Trophoblast cell (in vitro differentiated cells and primary cell): ENCODE results near the gene FHOD3.

Source experiments
- DNase-seq, 2 donors: peaks; one replicate each; pipeline ENCODE4 v3.0.0-alpha.2; 2016
- H2AFZ ChIP-seq: 2 replicates; pipeline ENCODE4 v1.6.1; 2013; ENCODE audit warnings: low read length, moderate library complexity, mild to moderate bottlenecking; ENCODE audit not compliant: insufficient read depth, poor library complexity
- H2AK5ac ChIP-seq: 2 replicates; pipeline ENCODE4 v1.6.1; 2013; ENCODE audit warnings: mild to moderate bottlenecking, low read length
- H2BK120ac ChIP-seq: 2 replicates; pipeline ENCODE4 v1.6.1; 2013; ENCODE audit warnings: low read length, mild to moderate bottlenecking, moderate library complexity; ENCODE audit not compliant: insufficient read depth, poor library complexity
- H2BK12ac ChIP-seq: 2 replicates; pipeline ENCODE4 v1.6.1; 2013; ENCODE audit warnings: mild to moderate bottlenecking, low read length, moderate library complexity
- H2BK5ac ChIP-seq: 2 replicates; pipeline ENCODE4 v1.6.1; 2013; ENCODE audit warnings: low read length, low read depth, moderate library complexity, mild to moderate bottlenecking; ENCODE audit not compliant: poor library complexity
- H3K14ac ChIP-seq: 2 replicates; pipeline ENCODE4 v1.6.1; 2013; ENCODE audit warnings: mild to moderate bottlenecking, low read length
- H3K18ac ChIP-seq: 2 replicates; pipeline ENCODE4 v1.6.1; 2013; ENCODE audit warnings: mild to moderate bottlenecking, low read length
- H3K23ac ChIP-seq: 2 replicates; pipeline ENCODE4 v1.6.1; 2013; ENCODE audit warnings: low read length
- H3K27ac ChIP-seq: 2 replicates; pipeline ENCODE4 v1.5.1; 2013; ENCODE audit warnings: low read depth, mild to moderate bottlenecking, inconsistent platforms, low read length, moderate library complexity
- H3K27me3 ChIP-seq: 2 replicates; pipeline ENCODE4 v1.6.1; 2013; ENCODE audit warnings: inconsistent platforms, mild to moderate bottlenecking, low read length, moderate library complexity; ENCODE audit not compliant: insufficient read depth
- H3K36me3 ChIP-seq, 2 experiments: 1 replicate in 1 of 2; 2 replicates in 1 of 2; pipeline ENCODE4 v1.6.1; 2013; ENCODE audit warnings: low read length in 2 of 2, mild to moderate bottlenecking in 2 of 2, moderate library complexity in 1 of 2; ENCODE audit not compliant: insufficient read depth in 2 of 2, control insufficient read depth in 1 of 2
- H3K4ac ChIP-seq: 2 replicates; pipeline ENCODE4 v1.6.1; 2013; ENCODE audit warnings: low read depth, mild to moderate bottlenecking, low read length, moderate library complexity
- H3K4me1 ChIP-seq, 2 experiments: 1 replicate in 1 of 2; 2 replicates in 1 of 2; pipeline ENCODE4 v1.6.1; 2013; ENCODE audit warnings: low read length in 2 of 2, mild to moderate bottlenecking in 2 of 2, moderate library complexity in 1 of 2; ENCODE audit not compliant: insufficient read depth in 2 of 2, control insufficient read depth in 1 of 2
- H3K4me2 ChIP-seq: 2 replicates; pipeline ENCODE4 v1.6.1; 2013; ENCODE audit warnings: inconsistent platforms, mild to moderate bottlenecking, low read length, moderate library complexity
- H3K4me3 ChIP-seq: 2 replicates; pipeline ENCODE4 v1.5.1; 2013; ENCODE audit warnings: mild to moderate bottlenecking, low read depth, low read length, inconsistent platforms
- H3K79me1 ChIP-seq: one replicate; pipeline ENCODE4 v1.6.1; 2013; ENCODE audit warnings: low read length
- H3K79me2 ChIP-seq: 2 replicates; pipeline ENCODE4 v1.6.1; 2013; ENCODE audit warnings: low read length, mild to moderate bottlenecking; ENCODE audit not compliant: control insufficient read depth, insufficient read depth, poor library complexity
- H3K9ac ChIP-seq: 2 replicates; pipeline ENCODE4 v1.6.1; 2013; ENCODE audit warnings: mild to moderate bottlenecking, low read length
- H3K9me3 ChIP-seq: 2 replicates; pipeline ENCODE4 v1.6.1; 2013; ENCODE audit warnings: low read depth, mild to moderate bottlenecking, control low read depth, inconsistent platforms, low read length; ENCODE audit not compliant: insufficient read depth
- H4K12ac ChIP-seq: 2 replicates; pipeline ENCODE4 v1.6.1; 2013; ENCODE audit warnings: low read depth, mild to moderate bottlenecking, low read length, moderate library complexity
- H4K8ac ChIP-seq: 2 replicates; pipeline ENCODE4 v1.6.1; 2013; ENCODE audit warnings: low read depth, mild to moderate bottlenecking, low read length, moderate library complexity
- H4K91ac ChIP-seq: one replicate; pipeline ENCODE4 v1.6.1; 2013; ENCODE audit warnings: low read depth, mild to moderate bottlenecking, low read length, moderate library complexity
- WGBS: extraction: QIAGEN DNeasy Blood & Tissue Kit; methylation state at CpG from one replicate; pipeline ENCODE4 v1.1.7; 2013; ENCODE audit warnings: missing lambda C conversion rate; ENCODE audit not compliant: insufficient read length, insufficient coverage; ENCODE audit errors: extremely low coverage; 5-methylcytosine and 5-hydroxymethylcytosine counted together

FHOD3 gene

DNA sequence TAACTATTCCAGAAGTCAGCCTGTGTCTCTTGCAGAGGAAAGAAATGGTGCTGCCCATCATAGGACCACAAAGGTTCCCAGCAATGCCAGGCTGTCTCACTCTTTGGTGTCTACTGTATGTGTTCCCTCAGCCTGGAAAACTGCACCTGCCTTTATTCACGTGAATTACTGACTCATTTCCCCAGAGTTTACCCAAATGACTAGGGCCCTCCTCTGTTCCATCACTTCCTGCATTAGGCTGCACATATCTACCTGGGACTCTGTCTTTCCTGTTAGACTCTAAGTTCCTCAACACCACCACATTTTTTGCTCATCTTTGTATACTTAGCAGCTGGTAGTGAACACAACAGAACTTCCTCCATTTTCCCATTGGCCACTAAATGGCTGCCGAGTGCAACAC, 188.3 kb downstream of the FHOD3 start:
- H2AFZ ChIP-seq = no peak overlapping the region
- H3K27me3 ChIP-seq = no peaks in the 10 kb centered on the region

GRCh38 chr18:36488131-36488530, 190.6 kb downstream of the FHOD3 start:
- no peak overlapping the region for H2BK5ac ChIP-seq
- H3K9me3 ChIP-seq = peaks cover 1% of the 10 kb centered on the region
- H3K9ac ChIP-seq = no peak overlapping the region
- no peak overlapping the region for H3K23ac ChIP-seq
- no peak overlapping the region for H4K91ac ChIP-seq
- DNase-seq = no peak
- H3K4me3 ChIP-seq = no peak overlapping the region
- no peak overlapping the region for H2BK120ac ChIP-seq
- peaks cover 0 to 3% of the 10 kb centered on the region in 2 experiments for H3K36me3 ChIP-seq
- H3K79me1 ChIP-seq = no peaks in the 10 kb centered on the region
- no peak overlapping the region for H3K18ac ChIP-seq
- H2AFZ ChIP-seq = no peak overlapping the region
- no peak overlapping the region for H4K8ac ChIP-seq
- H3K4me2 ChIP-seq = no peak overlapping the region
- no peak overlapping the region for H2AK5ac ChIP-seq
- H4K12ac ChIP-seq = no peak overlapping the region
- H3K27ac ChIP-seq = no peak overlapping the region
- no peaks in the 10 kb centered on the region for H3K27me3 ChIP-seq
- no peak overlapping the region for H2BK12ac ChIP-seq
- no peak overlapping the region for H3K4ac ChIP-seq
- no peaks in the 10 kb centered on the region for H3K79me2 ChIP-seq
- H3K14ac ChIP-seq = no peak overlapping the region
- H3K4me1 ChIP-seq = peaks cover 4 to 6% of the 10 kb centered on the region in 2 experiments
- WGBS = no CpG with 5 or more reads among the region's 2 CpGs

More for the DNA sequence above, 188.3 kb downstream of the FHOD3 start:
- Histone ChIP-seq H3K4me2 (no peak overlapping the region), H3K27ac (no peak overlapping the region), H3K79me2 (no peaks in the 10 kb centered on the region), H4K12ac (no peak overlapping the region), H3K79me1 (no peaks in the 10 kb centered on the region), H4K91ac (no peak overlapping the region), H2BK120ac (no peak overlapping the region), H3K36me3 (peaks cover 0 to 3% of the 10 kb centered on the region in 2 experiments), H3K18ac (no peak overlapping the region), H3K14ac (no peak overlapping the region), H2AK5ac (no peak overlapping the region), H3K9ac (no peak overlapping the region), H3K4me1 (peaks cover 5 to 13% of the 10 kb centered on the region in 2 experiments), H3K23ac (no peak overlapping the region), H4K8ac (no peak overlapping the region), H3K4me3 (no peak overlapping the region), H3K9me3 (peaks cover 2% of the 10 kb centered on the region), H2BK5ac (no peak overlapping the region), H2BK12ac (no peak overlapping the region), H3K4ac (no peak overlapping the region)
- no peak for DNase-seq
- no CpG with 5 or more reads among the region's 2 CpGs for WGBS

DNA sequence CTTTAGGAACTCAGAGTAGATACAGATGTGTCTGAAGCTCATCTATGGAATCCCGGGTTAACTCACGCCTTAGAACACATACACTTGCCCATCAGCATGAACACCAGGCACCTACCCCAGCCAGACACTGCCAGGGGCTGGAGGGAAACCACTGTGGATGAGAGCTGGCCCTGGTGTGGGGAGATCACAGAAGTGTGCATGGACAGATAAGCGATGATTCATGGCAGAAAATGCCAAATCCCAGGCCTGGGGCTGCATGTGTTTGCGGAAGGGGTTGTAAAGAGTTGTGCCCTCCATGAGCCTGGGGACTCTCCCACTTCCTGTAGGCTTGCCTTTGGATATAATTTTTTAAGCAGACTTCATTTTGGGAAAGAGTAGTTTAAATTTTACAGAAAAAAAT, 193.4 kb downstream of the FHOD3 start:
- Histone ChIP-seq H3K18ac (no peak overlapping the region), H3K4me3 (no peak overlapping the region), H2AFZ (no peak overlapping the region), H3K27me3 (no peaks in the 10 kb centered on the region), H3K4ac (no peak overlapping the region), H3K4me1 (peaks cover 3 to 13% of the 10 kb centered on the region in 2 experiments), H3K9me3 (no peaks in the 10 kb centered on the region), H3K27ac (no peak overlapping the region), H3K9ac (no peak overlapping the region), H3K14ac (no peak overlapping the region), H3K36me3 (no peaks in the 10 kb centered on the region), H2BK12ac (no peak overlapping the region), H4K8ac (no peak overlapping the region), H3K79me1 (no peaks in the 10 kb centered on the region), H3K4me2 (no peak overlapping the region), H4K12ac (no peak overlapping the region), H3K23ac (no peak overlapping the region), H3K79me2 (no peaks in the 10 kb centered on the region), H2BK5ac (no peak overlapping the region), H4K91ac (no peak overlapping the region), H2AK5ac (no peak overlapping the region), H2BK120ac (no peak overlapping the region)
- no peak for DNase-seq
- WGBS = no CpG with 5 or more reads among the region's 4 CpGs

GRCh38 chr18:36492604-36493329, 195.3 kb downstream of the FHOD3 start:
- Histone ChIP-seq H3K36me3 (no peaks in the 10 kb centered on the region), H2AK5ac (no peak overlapping the region), H3K4me1 (peaks cover 3 to 16% of the 10 kb centered on the region in 2 experiments), H3K79me2 (no peaks in the 10 kb centered on the region), H2BK12ac (no peak overlapping the region), H4K8ac (no peak overlapping the region), H3K4ac (no peak overlapping the region), H3K23ac (no peak overlapping the region), H2BK5ac (no peak overlapping the region), H3K79me1 (no peaks in the 10 kb centered on the region), H3K4me2 (no peak overlapping the region), H3K9me3 (no peaks in the 10 kb centered on the region), H3K27ac (no peak overlapping the region), H3K18ac (no peak overlapping the region), H4K12ac (no peak overlapping the region), H3K14ac (no peak overlapping the region), H2BK120ac (no peak overlapping the region), H3K9ac (no peak overlapping the region), H4K91ac (no peak overlapping the region), H3K27me3 (no peaks in the 10 kb centered on the region), H3K4me3 (no peak overlapping the region), H2AFZ (no peak overlapping the region)
- WGBS = no CpG with 5 or more reads among the region's 6 CpGs
- DNase-seq = no peak
